Neuronal stem cell (in vitro differentiated cells): ENCODE data around the gene SP5. TPM values are rescaled to one million over a fixed set of nuclear protein-coding genes. Genes with fewer than 3 reads are reported as not detected.

ENCODE experiments used
- DNase-seq: peaks from one replicate; pipeline ENCODE4 v3.0.0-alpha.2; 2013; ENCODE audit warnings: low spot score
- H2AFZ ChIP-seq: one replicate; pipeline ENCODE4 v1.6.1; 2013; ENCODE audit warnings: mild to moderate bottlenecking, low read length, inconsistent platforms
- H2AK5ac ChIP-seq: 2 replicates; pipeline ENCODE4 v1.6.1; 2013; ENCODE audit warnings: low read depth, mild to moderate bottlenecking, inconsistent platforms, low read length, moderate library complexity, mixed read lengths
- H2BK120ac ChIP-seq: 2 replicates; pipeline ENCODE4 v1.6.1; 2013; ENCODE audit warnings: low read depth, mild to moderate bottlenecking, inconsistent platforms, low read length, moderate library complexity, mixed read lengths
- H2BK12ac ChIP-seq: one replicate; pipeline ENCODE4 v1.6.1; 2013; ENCODE audit warnings: low read length, inconsistent platforms
- H2BK15ac ChIP-seq: 2 replicates; pipeline ENCODE4 v1.6.1; 2013; ENCODE audit warnings: mild to moderate bottlenecking, low read length, inconsistent platforms, mixed read lengths
- H2BK5ac ChIP-seq: one replicate; pipeline ENCODE4 v1.6.1; 2013; ENCODE audit warnings: inconsistent platforms, mild to moderate bottlenecking, low read length, moderate library complexity
- H3K14ac ChIP-seq: one replicate; pipeline ENCODE4 v1.6.1; 2013; ENCODE audit warnings: low read length, inconsistent platforms
- H3K18ac ChIP-seq: 2 replicates; pipeline ENCODE4 v1.6.1; 2013; ENCODE audit warnings: low read length, inconsistent platforms
- H3K23ac ChIP-seq: 2 replicates; pipeline ENCODE4 v1.6.1; 2013; ENCODE audit warnings: low read depth, mild to moderate bottlenecking, mixed read lengths, low read length, inconsistent platforms; ENCODE audit not compliant: poor library complexity
- H3K27ac ChIP-seq: replicated peaks from 3 replicates; pipeline ENCODE4 v1.5.1; 2013; ENCODE audit warnings: low read length, inconsistent platforms
- H3K27me3 ChIP-seq, 3 experiments: 2 replicates each; pipeline ENCODE4 v1.6.1; 2013; ENCODE audit warnings: low read length in 3 of 3, mild to moderate bottlenecking in 2 of 3, inconsistent platforms in 1 of 3, low read depth in 1 of 3, mixed read lengths in 1 of 3, moderate library complexity in 1 of 3; ENCODE audit not compliant: control insufficient read depth in 3 of 3, insufficient read depth in 3 of 3
- H3K36me3 ChIP-seq, 2 donors: replicated peaks in 1 of 2; 2 replicates each; pipeline ENCODE4 v1.6.1; 2013; ENCODE audit warnings: low read length in 2 of 2; ENCODE audit not compliant: control insufficient read depth in 2 of 2, insufficient read depth in 2 of 2
- H3K4ac ChIP-seq: 2 replicates; pipeline ENCODE4 v1.6.1; 2013; ENCODE audit warnings: inconsistent platforms, mild to moderate bottlenecking, low read length, moderate library complexity
- H3K4me1 ChIP-seq, 2 donors: 1 replicate in 1 of 2; 2 replicates in 1 of 2; pipeline ENCODE4 v1.6.1; 2013; ENCODE audit warnings: low read length in 2 of 2, low read depth in 1 of 2; ENCODE audit not compliant: control insufficient read depth in 2 of 2, insufficient read depth in 1 of 2
- H3K4me2 ChIP-seq: one replicate; pipeline ENCODE4 v1.6.1; 2013; ENCODE audit warnings: mild to moderate bottlenecking, low read length, inconsistent platforms; ENCODE audit not compliant: insufficient read depth, poor library complexity, severe bottlenecking
- H3K4me3 ChIP-seq, 2 donors: 2 replicates each; pipeline ENCODE4 v1.5.1; 2013; ENCODE audit warnings: low read length in 2 of 2, mild to moderate bottlenecking in 2 of 2, inconsistent platforms in 1 of 2, moderate library complexity in 1 of 2
- H3K79me1 ChIP-seq: one replicate; pipeline ENCODE4 v1.6.1; 2013; ENCODE audit warnings: low read depth, mild to moderate bottlenecking, inconsistent platforms, low read length, moderate library complexity
- H3K9ac ChIP-seq: one replicate; pipeline ENCODE4 v1.6.1; 2013; ENCODE audit warnings: mild to moderate bottlenecking, low read depth, low read length, inconsistent platforms; ENCODE audit not compliant: poor library complexity
- H3K9me3 ChIP-seq, 2 donors: replicated peaks in 1 of 2; 2 replicates each; pipeline versions ENCODE3 to v1.6.1; 2013; ENCODE audit warnings: low read length in 2 of 2, mild to moderate bottlenecking in 2 of 2, inconsistent platforms in 1 of 2, low read depth in 1 of 2, mixed read lengths in 1 of 2, moderate library complexity in 1 of 2; ENCODE audit not compliant: control insufficient read depth in 2 of 2, insufficient read depth in 1 of 2
- H4K8ac ChIP-seq: one replicate; pipeline ENCODE4 v1.6.1; 2013; ENCODE audit warnings: low read depth, mild to moderate bottlenecking, inconsistent platforms, low read length, moderate library complexity
- H4K91ac ChIP-seq: one replicate; pipeline ENCODE4 v1.6.1; 2013; ENCODE audit warnings: low read length, low read depth, mild to moderate bottlenecking, inconsistent platforms; ENCODE audit not compliant: poor library complexity
- WGBS, 2 donors: extraction: QIAGEN DNeasy Blood & Tissue Kit; methylation state at CpG; one replicate each; pipeline ENCODE4 v1.1.7; 2013; ENCODE audit warnings: missing lambda C conversion rate in 2 of 2, mixed read lengths in 1 of 2; ENCODE audit not compliant: insufficient read length in 2 of 2, insufficient replicate concordance in 1 of 2; ENCODE audit errors: extremely low coverage in 2 of 2; 5-methylcytosine and 5-hydroxymethylcytosine counted together
- polyA plus RNA-seq, 2 experiments: library from polyadenylated mRNA; stranded (reverse); fragments of 200-250 nt; gene quantifications; one replicate each; pipeline ENCODE4 v1.2.3, GENCODE V29; 2013

Gene SP5
- 0.04 TPM for polyA plus RNA-seq (2013, experiment 1 of 2)
- polyA plus RNA-seq (2013, experiment 2 of 2), result 0.06 TPM

DNA sequence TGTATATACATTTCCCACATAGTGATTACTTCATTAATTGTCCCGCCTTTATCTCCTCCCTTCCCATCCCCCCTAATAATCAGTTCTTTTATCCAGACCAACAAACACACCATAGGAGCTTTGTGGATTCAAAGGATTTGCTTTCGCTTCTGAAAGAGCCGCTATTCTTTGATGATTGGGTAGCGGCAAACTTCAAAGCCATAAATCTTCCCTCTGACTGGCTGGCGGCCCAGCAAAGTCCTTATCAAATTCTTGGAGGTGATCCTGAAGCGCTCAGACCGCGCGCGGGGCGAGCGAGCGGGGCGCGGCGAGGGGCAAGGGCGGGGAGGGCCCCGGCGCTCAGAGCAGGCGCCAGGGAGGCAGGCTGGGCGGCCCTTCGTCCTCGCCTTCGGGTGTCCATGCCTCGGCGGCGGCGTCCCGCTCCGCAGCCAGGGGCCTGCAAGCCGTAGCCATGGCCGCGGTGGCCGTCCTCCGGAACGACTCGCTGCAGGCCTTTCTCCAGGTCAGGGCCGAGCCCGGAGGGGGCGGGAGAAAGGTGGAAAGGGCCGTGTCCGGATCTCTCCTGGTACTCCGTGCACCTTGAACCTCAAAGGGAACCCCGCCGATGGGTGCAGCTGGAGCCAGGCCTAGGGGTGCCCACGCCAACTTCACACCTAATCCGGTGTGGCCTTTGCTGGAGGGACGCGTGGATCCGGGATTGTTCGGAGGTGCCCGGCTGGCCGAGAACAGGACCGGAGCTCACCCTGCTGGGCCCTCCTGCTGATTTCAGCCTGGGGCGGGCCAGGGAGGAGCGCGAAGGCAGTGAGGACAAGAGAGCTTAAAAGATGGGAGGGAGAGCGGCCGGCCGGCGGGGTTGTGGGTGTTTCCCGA, at the start of gene SP5:
TSS of gene SP5 (plus strand) at position 276 of the 870 bp plus-strand sequence. CDS start at position 452, 176 bp downstream.
- Histone ChIP-seq H2BK5ac (peak within 1 kb of the TSS; percentile 13), H4K91ac (no peak within 1 kb of the TSS), H3K4me3 (peak within 1 kb of the TSS in 1 of 2 donors; percentile 62), H2BK12ac (peak within 1 kb of the TSS; percentile 22), H3K9ac (peak within 1 kb of the TSS; percentile 81), H3K27ac (no peak within 1 kb of the TSS), H3K23ac (peak within 1 kb of the TSS; percentile 65), H2BK120ac (no peak within 1 kb of the TSS), H3K27me3 (peaks cover 60 to 99% (median 82%) of the 10 kb centered on the region in 3 experiments), H2AK5ac (peak within 1 kb of the TSS; percentile 63), H3K36me3 (no peaks in the 10 kb centered on the region), H3K9me3 (peaks cover 0 to 2% of the 10 kb centered on the region in 2 donors), H4K8ac (peak within 1 kb of the TSS; percentile 86), H2AFZ (peak within 1 kb of the TSS; percentile 77), H3K14ac (no peak within 1 kb of the TSS), H3K4ac (no peak within 1 kb of the TSS), H2BK15ac (peak within 1 kb of the TSS; percentile 58), H3K18ac (peak within 1 kb of the TSS; percentile 91), H3K4me1 (peaks cover 2 to 23% of the 10 kb centered on the region in 2 donors), H3K79me1 (peaks cover 3% of the 10 kb centered on the region), H3K4me2 (peak within 1 kb of the TSS; percentile 75)
- peak; percentile 84 for DNase-seq
- WGBS, 2 donors, result no CpG with 5 or more reads among the region's 62 CpGs

DNA sequence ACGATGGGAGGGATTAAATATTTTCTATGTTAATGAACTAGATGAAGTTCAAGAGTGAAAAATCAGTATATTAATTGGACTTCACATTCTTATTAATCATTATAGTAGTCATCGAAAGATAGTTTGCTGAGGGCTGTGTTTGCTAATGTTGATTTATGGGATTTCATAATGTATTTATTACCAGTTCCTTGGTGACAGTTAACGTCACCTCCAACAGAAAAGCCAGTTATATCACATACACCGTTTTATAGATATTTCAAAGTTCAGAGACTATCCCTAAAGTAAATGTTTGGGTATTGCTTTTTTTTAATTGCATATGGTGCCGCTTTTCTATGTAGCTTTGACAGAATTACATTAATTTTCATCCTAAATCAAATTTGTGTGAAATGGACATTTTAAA, 49.4 kb upstream of the SP5 start:
- no peaks in the 10 kb centered on the region for H3K36me3 ChIP-seq
- no peak overlapping the region for H2BK15ac ChIP-seq
- no peak overlapping the region for H2BK5ac ChIP-seq
- H3K27me3 ChIP-seq, result no peaks in the 10 kb centered on the region
- no peak for DNase-seq
- H3K27ac ChIP-seq, result no peak overlapping the region
- H4K8ac ChIP-seq, result no peak overlapping the region
- H3K4ac ChIP-seq, result no peak overlapping the region
- no peak overlapping the region for H4K91ac ChIP-seq
- H2AFZ ChIP-seq, result no peak overlapping the region
- H3K9me3 ChIP-seq, result no peaks in the 10 kb centered on the region
- no peak overlapping the region for H3K9ac ChIP-seq
- H3K79me1 ChIP-seq, result no peaks in the 10 kb centered on the region
- H3K18ac ChIP-seq, result no peak overlapping the region
- no peak overlapping the region for H2AK5ac ChIP-seq
- H3K4me2 ChIP-seq, result no peak overlapping the region
- H3K14ac ChIP-seq, result no peak overlapping the region
- no peak overlapping the region for H2BK12ac ChIP-seq
- H2BK120ac ChIP-seq, result no peak overlapping the region
- no peak overlapping the region for H3K4me3 ChIP-seq
- H3K4me1 ChIP-seq, result no peaks in the 10 kb centered on the region
- no peak overlapping the region for H3K23ac ChIP-seq
- 100% methylated on average over 1 of the region's 5 CpGs; no CpG with 5 or more reads in 1 of the 2 donors for WGBS, 2 donors

DNA sequence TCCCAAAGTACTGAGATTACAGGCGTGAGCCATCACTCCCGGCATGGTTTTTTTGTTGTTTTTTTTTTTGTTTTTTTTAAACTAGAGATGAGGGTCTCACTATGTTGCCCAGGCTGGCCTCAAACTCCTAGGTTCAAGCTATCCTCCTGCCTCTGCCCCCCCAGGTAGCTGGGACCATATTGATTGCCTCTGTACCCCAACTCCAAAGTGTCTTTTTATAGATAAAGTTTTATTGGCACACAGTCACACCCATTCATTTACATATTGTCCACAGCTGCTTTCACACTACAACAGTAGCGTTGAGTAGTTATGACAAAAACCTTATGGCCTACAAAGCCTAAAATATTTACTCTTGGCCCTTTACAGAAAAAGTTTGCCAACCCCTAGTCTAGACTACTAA, 45.2 kb upstream of the SP5 start:
- H3K18ac ChIP-seq, result no peak overlapping the region
- H3K27ac ChIP-seq, result no peak overlapping the region
- no CpG with 5 or more reads among the region's 3 CpGs for WGBS, 2 donors
- no peaks in the 10 kb centered on the region for H3K4me1 ChIP-seq
- no peak overlapping the region for H3K4me2 ChIP-seq
- DNase-seq, result no peak
- no peak overlapping the region for H4K8ac ChIP-seq
- no peaks in the 10 kb centered on the region for H3K36me3 ChIP-seq
- H3K79me1 ChIP-seq, result no peaks in the 10 kb centered on the region
- no peak overlapping the region for H3K4me3 ChIP-seq
- no peak overlapping the region for H3K14ac ChIP-seq
- H2BK5ac ChIP-seq, result no peak overlapping the region
- H2AK5ac ChIP-seq, result no peak overlapping the region
- H2BK12ac ChIP-seq, result no peak overlapping the region
- no peak overlapping the region for H3K23ac ChIP-seq
- no peaks in the 10 kb centered on the region for H3K9me3 ChIP-seq
- no peaks in the 10 kb centered on the region for H3K27me3 ChIP-seq
- no peak overlapping the region for H3K9ac ChIP-seq
- H2AFZ ChIP-seq, result no peak overlapping the region
- H2BK120ac ChIP-seq, result no peak overlapping the region
- H4K91ac ChIP-seq, result no peak overlapping the region
- no peak overlapping the region for H3K4ac ChIP-seq
- H2BK15ac ChIP-seq, result no peak overlapping the region

DNA sequence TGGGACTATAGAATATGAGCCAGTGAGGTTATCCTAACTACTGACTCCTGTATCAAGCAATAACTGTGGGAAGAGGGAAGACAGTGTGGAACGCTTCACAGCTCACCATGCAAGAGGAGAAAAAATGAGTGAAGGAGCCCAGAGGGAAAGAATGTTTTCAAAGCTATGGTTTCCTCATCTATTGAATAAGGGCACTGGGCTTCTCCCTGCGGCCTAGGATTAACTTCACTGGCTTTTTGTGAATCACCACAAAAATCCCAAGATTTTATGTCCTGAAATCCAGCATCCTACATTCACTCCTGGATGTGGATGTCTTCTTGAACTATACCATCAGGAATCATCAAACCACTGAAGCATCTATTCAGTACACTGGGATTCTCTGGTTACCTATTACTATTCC, 44.5 kb upstream of the SP5 start:
- no peak overlapping the region for H3K9ac ChIP-seq
- no peak overlapping the region for H3K18ac ChIP-seq
- no peak overlapping the region for H2BK5ac ChIP-seq
- H3K36me3 ChIP-seq, result no peaks in the 10 kb centered on the region
- no peak overlapping the region for H2AK5ac ChIP-seq
- H3K14ac ChIP-seq, result no peak overlapping the region
- no peak overlapping the region for H2BK120ac ChIP-seq
- no peak overlapping the region for H3K27ac ChIP-seq
- H3K4ac ChIP-seq, result no peak overlapping the region
- no peak overlapping the region for H3K4me2 ChIP-seq
- WGBS, 2 donors, result no CpG with 5 or more reads among the region's 2 CpGs
- DNase-seq, result no peak
- H3K23ac ChIP-seq, result no peak overlapping the region
- no peaks in the 10 kb centered on the region for H3K9me3 ChIP-seq
- no peak overlapping the region for H3K4me3 ChIP-seq
- H3K79me1 ChIP-seq, result no peaks in the 10 kb centered on the region
- no peaks in the 10 kb centered on the region for H3K27me3 ChIP-seq
- no peak overlapping the region for H4K91ac ChIP-seq
- H2BK12ac ChIP-seq, result no peak overlapping the region
- no peak overlapping the region for H4K8ac ChIP-seq
- H2BK15ac ChIP-seq, result no peak overlapping the region
- no peak overlapping the region for H2AFZ ChIP-seq
- H3K4me1 ChIP-seq, result no peaks in the 10 kb centered on the region
